Measurements from ENCODE around the gene DLG5. TPM values are rescaled to one million over a fixed set of nuclear protein-coding genes. Genes with fewer than 3 reads are reported as not detected.
A peak's percentile ranks its signal among the peaks of the same experiment; 100 is the strongest.

The DLG5 gene
- total and polyA plus RNA-seq, 9 of the 15 experiments (the other 6 are each of a cell fraction or from before 2014, with no cell fraction given) = 1.4 to 26.8 (median 11.2) TPM

DNA sequence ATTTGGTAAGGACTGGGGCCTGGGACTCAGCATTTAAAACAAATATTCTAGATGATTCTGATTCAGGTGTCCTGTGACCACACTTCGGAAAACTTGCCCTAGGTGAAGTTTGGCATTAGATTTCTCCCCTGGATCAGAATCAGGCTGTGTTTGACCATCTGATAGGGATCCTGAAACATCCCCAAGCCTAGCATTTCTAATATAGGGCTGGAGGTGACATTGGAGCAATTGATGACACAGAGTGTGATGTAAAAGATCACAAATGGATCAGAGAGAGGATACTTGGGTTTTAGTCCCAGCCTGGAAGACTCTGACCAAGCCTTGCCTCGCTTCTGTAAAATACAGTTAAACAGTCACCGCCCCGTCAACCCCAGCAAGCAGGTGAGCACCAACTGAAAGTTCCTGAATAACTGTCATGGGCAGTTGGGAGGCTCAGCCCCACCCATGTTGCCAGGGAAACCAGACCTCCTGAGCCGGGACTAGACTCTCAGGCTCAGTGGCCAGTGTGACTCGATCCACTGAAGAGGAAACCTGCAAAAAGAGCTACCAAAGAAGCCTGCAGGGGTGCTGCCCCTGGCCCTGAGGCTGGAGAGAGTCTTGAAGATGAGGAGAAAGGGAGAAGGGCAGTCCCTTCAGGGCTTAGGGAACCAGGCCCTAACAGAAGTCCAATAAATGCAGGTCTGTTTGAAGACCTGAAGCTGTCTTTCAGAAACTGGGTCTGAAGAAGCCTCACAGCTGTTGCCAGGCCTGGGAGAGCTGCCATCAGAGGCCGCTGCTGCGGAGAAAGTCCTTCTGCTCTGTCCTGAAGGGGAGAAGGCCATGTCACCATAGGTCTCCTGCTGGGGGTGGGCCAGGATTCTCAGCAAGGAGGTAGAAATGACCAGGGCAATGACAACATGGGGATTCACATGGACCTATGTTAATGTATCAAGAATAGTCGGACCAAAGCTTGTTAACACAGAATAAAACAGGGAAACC lies 162.8 kb downstream of the DLG5 start:
- Histone ChIP-seq H3K4me2 (ENCODE audit: insufficient read depth, low read length) (no peak overlapping the region), H3K9ac (ENCODE audit: insufficient read depth in 1 of 2, low read depth in 2 of 2, low read length in 2 of 2) (peak overlapping the region in 1 of 2 experiments; percentile 38; a peak in 1 of 4 replicates), H4K20me1 (replicated peaks; ENCODE audit: control insufficient read depth, insufficient read depth, low read length) (no peaks in the 10 kb centered on the region), H3K9me3 (replicated peaks; ENCODE audit: control insufficient read depth, insufficient read depth, low read depth, low read length) (no peaks in the 10 kb centered on the region), H3K9me1 (ENCODE audit: control insufficient read depth, insufficient read depth, low read length) (no peaks in the 10 kb centered on the region), H3K4me3 (no peak overlapping the region), H3K79me2 (ENCODE audit: control insufficient read depth, insufficient read depth, low read length) (no peaks in the 10 kb centered on the region), H2AFZ (ENCODE audit: low read depth, low read length) (no peak overlapping the region), H3K27ac (ENCODE audit: extremely low read depth, low read depth, low read length) (no peak overlapping the region), H3K27me3 (ENCODE audit: control insufficient read depth in 2 of 2, insufficient read depth in 2 of 2, low read length in 2 of 2) (peaks cover 9 to 10% of the 10 kb centered on the region in 2 experiments; a peak in 4 of 5 replicates), H3K4me1 (replicated peaks in 1 of 2; ENCODE audit: control insufficient read depth in 2 of 2, insufficient read depth in 2 of 2, low read length in 2 of 2) (peaks cover 0 to 3% of the 10 kb centered on the region in 2 experiments; a peak in 1 of 5 replicates), H3K36me3 (ENCODE audit: control insufficient read depth, insufficient read depth, low read length) (no peaks in the 10 kb centered on the region)
- in situ Hi-C loops (cut with MboI) (no loop called here), intact Hi-C loops (cut with micrococcal nuclease) (loop anchor here (2.0 kb wide), 1 partner anchor 73 kb away; no protein-coding TSS in a partner anchor)
- POLR2A ChIA-PET = no interaction called here
- 12% methylated on average over 9 of the region's 9 CpGs for WGBS (ENCODE audit: insufficient coverage, low coverage, missing lambda C conversion rate)
- FAIRE-seq (no peak), ATAC-seq (peak; percentile 84), DNase-seq (ENCODE audit: extremely low read depth in 1 of 4, low spot score in 3 of 4) (peak in 3 of 4 experiments; percentile 9 to 19 (median 14))
- CTCF ChIA-PET (ENCODE audit: low intra/inter-chr PET ratio) = no interaction called here
- no TSS peak for BruUV-seq (replicated peaks)
- TF ChIP-seq ZNF184 (CRISPR knock-in tag; IDR thresholded peaks at IDR 0.05) (no peak), HEY1 (CRISPR knock-in tag; IDR thresholded peaks at IDR 0.05; ENCODE audit: borderline replicate concordance) (no peak), PCBP1 (IDR thresholded peaks at IDR 0.05; ENCODE audit: low read depth, low read length, poor library complexity, severe bottlenecking) (no peak), HDAC8 (tag; IDR thresholded peaks at IDR 0.05) (no peak), CREM (IDR thresholded peaks at IDR 0.05; ENCODE audit: low read depth) (no peak), ZNF134 (CRISPR knock-in tag; conservative IDR thresholded peaks at IDR 0.05) (no peak), ZSCAN32 (CRISPR knock-in tag; IDR thresholded peaks at IDR 0.05) (no peak), TCFL5 (CRISPR knock-in tag; conservative IDR thresholded peaks at IDR 0.05) (no peak), ZNF436 (CRISPR knock-in tag; IDR thresholded peaks at IDR 0.05) (no peak), DDX20 (tag; IDR thresholded peaks at IDR 0.05; ENCODE audit: low read depth) (no peak), YY1 (IDR thresholded peaks at IDR 0.05; ENCODE audit: borderline replicate concordance in 1 of 3, control insufficient read depth in 1 of 3, extremely low read depth in 1 of 3, insufficient read depth in 3 of 3, insufficient read length in 1 of 3, insufficient replicate concordance in 2 of 3, low read depth in 1 of 3, low read length in 2 of 3) (no peak), KLF1 (tag; IDR thresholded peaks at IDR 0.05) (0 out of 2 replicates have a peak, but pooled peaks have one; percentile 15), RFX1 (IDR thresholded peaks at IDR 0.05) (peak; percentile 68), ZNF707 (CRISPR knock-in tag; conservative IDR thresholded peaks at IDR 0.05) (no peak)
- TF ChIP-seq, protein P1, sequence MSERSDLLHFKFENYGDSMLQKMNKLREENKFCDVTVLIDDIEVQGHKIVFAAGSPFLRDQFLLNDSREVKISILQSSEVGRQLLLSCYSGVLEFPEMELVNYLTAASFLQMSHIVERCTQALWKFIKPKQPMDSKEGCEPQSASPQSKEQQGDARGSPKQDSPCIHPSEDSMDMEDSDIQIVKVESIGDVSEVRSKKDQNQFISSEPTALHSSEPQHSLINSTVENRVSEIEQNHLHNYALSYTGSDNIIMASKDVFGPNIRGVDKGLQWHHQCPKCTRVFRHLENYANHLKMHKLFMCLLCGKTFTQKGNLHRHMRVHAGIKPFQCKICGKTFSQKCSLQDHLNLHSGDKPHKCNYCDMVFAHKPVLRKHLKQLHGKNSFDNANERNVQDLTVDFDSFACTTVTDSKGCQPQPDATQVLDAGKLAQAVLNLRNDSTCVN (CRISPR knock-in tag; IDR thresholded peaks at IDR 0.05) = no peak
- TF ChIP-seq, protein P2, sequence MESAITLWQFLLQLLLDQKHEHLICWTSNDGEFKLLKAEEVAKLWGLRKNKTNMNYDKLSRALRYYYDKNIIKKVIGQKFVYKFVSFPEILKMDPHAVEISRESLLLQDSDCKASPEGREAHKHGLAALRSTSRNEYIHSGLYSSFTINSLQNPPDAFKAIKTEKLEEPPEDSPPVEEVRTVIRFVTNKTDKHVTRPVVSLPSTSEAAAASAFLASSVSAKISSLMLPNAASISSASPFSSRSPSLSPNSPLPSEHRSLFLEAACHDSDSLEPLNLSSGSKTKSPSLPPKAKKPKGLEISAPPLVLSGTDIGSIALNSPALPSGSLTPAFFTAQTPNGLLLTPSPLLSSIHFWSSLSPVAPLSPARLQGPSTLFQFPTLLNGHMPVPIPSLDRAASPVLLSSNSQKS (CRISPR knock-in tag; IDR thresholded peaks at IDR 0.05) = no peak
- TF ChIP-seq, protein P3, sequence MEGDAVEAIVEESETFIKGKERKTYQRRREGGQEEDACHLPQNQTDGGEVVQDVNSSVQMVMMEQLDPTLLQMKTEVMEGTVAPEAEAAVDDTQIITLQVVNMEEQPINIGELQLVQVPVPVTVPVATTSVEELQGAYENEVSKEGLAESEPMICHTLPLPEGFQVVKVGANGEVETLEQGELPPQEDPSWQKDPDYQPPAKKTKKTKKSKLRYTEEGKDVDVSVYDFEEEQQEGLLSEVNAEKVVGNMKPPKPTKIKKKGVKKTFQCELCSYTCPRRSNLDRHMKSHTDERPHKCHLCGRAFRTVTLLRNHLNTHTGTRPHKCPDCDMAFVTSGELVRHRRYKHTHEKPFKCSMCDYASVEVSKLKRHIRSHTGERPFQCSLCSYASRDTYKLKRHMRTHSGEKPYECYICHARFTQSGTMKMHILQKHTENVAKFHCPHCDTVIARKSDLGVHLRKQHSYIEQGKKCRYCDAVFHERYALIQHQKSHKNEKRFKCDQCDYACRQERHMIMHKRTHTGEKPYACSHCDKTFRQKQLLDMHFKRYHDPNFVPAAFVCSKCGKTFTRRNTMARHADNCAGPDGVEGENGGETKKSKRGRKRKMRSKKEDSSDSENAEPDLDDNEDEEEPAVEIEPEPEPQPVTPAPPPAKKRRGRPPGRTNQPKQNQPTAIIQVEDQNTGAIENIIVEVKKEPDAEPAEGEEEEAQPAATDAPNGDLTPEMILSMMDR (IDR thresholded peaks at IDR 0.05 in 2 of 3, conservative IDR thresholded peaks at IDR 0.05 in 1 of 3; ENCODE audit: insufficient read depth in 2 of 3, low read depth in 1 of 3, low read length in 3 of 3) = peak; percentile 22 to 41 (median 26); a peak in 3 of 6 replicates
